ENCODE data around the gene HOXB9. TPM values are rescaled to one million over a fixed set of nuclear protein-coding genes. Genes with fewer than 3 reads are reported as not detected.

The HOXB9 gene
- total RNA-seq, 1 experiment from 2014 or later = 27.8 TPM

GRCh38 chr17:48636177-48637018 is 10.2 kb upstream of the HOXB9 start:
- Mint-ChIP-seq H3K36me3 (ENCODE audit: insufficient read depth, unreplicated experiment) (peaks cover 45% of the 10 kb centered on the region), H3K9me3 (ENCODE audit: low read depth, unreplicated experiment) (no peaks in the 10 kb centered on the region), H3K4me3 (ENCODE audit: low read depth, unreplicated experiment) (no peak overlapping the region), H3K27ac (ENCODE audit: unreplicated experiment) (no peak overlapping the region), H3K27me3 (ENCODE audit: unreplicated experiment) (no peaks in the 10 kb centered on the region), H3K4me1 (ENCODE audit: low read depth, unreplicated experiment) (peaks cover 16% of the 10 kb centered on the region)
- intact Hi-C loops (cut with micrococcal nuclease; ENCODE audit: unreplicated experiment) = no loop called here
- BruUV-seq (replicated peaks) = no TSS peak
- DNase-seq = no peak
- peak; percentile 17 for TF ChIP-seq CTCF (IDR thresholded peaks at IDR 0.05; ENCODE audit: unreplicated experiment)
- CTCF ChIA-PET = interaction anchor here (0.7 kb wide), 1 partner anchor 259 kb away, joined by 3 read pairs; no protein-coding TSS in a partner anchor

DNA sequence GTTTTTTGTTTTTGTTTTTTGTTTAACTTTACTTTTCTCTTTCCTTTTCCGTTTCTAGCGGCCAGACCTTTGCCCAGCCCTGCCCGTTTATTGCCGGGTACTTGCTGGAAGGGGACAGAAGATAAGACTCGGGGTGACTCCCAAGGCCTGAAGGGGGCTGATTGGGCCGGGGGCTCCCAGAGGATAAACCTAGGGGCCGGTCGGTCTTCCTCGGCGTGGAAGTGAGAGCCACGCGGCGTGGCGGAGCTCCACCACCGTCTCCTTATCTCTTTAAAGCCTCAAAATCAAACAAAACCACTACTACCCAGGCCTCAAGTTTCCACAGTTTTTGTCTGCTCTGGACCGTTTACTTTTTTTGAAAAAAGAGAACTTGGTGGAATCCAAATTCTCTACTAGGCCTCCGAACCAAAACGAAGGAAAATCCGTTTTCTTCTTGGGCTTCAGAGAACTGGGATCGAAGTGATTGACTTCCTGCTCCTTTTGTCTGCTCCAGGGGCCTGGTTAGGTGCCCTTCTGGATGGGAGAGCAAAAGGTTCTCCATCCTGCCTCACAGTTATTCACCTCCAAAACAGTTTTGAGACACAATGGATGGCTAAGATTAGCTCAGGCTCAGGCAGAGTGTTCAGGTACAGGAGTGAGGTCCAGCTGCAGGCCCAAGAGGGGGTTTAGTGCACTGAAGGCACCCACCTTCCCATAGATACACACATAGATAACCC is 8.5 kb upstream of the HOXB9 start:
- Mint-ChIP-seq H3K27ac (ENCODE audit: unreplicated experiment) (no peak overlapping the region), H3K4me3 (ENCODE audit: low read depth, unreplicated experiment) (no peak overlapping the region), H3K27me3 (ENCODE audit: unreplicated experiment) (no peaks in the 10 kb centered on the region), H3K36me3 (ENCODE audit: insufficient read depth, unreplicated experiment) (peaks cover 50% of the 10 kb centered on the region), H3K4me1 (ENCODE audit: low read depth, unreplicated experiment) (peaks cover 7% of the 10 kb centered on the region), H3K9me3 (ENCODE audit: low read depth, unreplicated experiment) (no peaks in the 10 kb centered on the region)
- DNase-seq = no peak
- no TSS peak for BruUV-seq (replicated peaks)
- CTCF ChIA-PET = interaction anchor here (0.5 kb wide), 1 partner anchor 543 kb away, joined by 3 read pairs; no protein-coding TSS in a partner anchor
- TF ChIP-seq CTCF (IDR thresholded peaks at IDR 0.05; ENCODE audit: unreplicated experiment) = no peak
- intact Hi-C loops (cut with micrococcal nuclease; ENCODE audit: unreplicated experiment) = no loop called here

GRCh38 chr17:48633266-48633677 is 7.1 kb upstream of the HOXB9 start:
- BruUV-seq (replicated peaks) = no TSS peak
- H3K36me3 Mint-ChIP-seq (ENCODE audit: insufficient read depth, unreplicated experiment) = peaks cover 54% of the 10 kb centered on the region
- CTCF ChIA-PET = no interaction called here

More at GRCh38 chr17:48633266-48633677, 7.1 kb upstream of the HOXB9 start:
- H3K4me1 Mint-ChIP-seq (ENCODE audit: low read depth, unreplicated experiment) = no peaks in the 10 kb centered on the region
- no peak for DNase-seq
- intact Hi-C loops (cut with micrococcal nuclease; ENCODE audit: unreplicated experiment) = no loop called here
- no peak overlapping the region for H3K4me3 Mint-ChIP-seq (ENCODE audit: low read depth, unreplicated experiment)
- no peak overlapping the region for H3K27ac Mint-ChIP-seq (ENCODE audit: unreplicated experiment)
- no peaks in the 10 kb centered on the region for H3K27me3 Mint-ChIP-seq (ENCODE audit: unreplicated experiment)
- TF ChIP-seq CTCF (IDR thresholded peaks at IDR 0.05; ENCODE audit: unreplicated experiment) = no peak
- no peaks in the 10 kb centered on the region for H3K9me3 Mint-ChIP-seq (ENCODE audit: low read depth, unreplicated experiment)

Data from Calu3 (cell line).